ENCODE measurements around the gene OR10V1. TPM values are rescaled to one million over a fixed set of nuclear protein-coding genes. Genes with fewer than 3 reads are reported as not detected.
A peak's percentile ranks its signal among the peaks of the same experiment; 100 is the strongest.

Gene OR10V1
- total RNA-seq, 1 experiment from 2014 or later, result not detected

DNA sequence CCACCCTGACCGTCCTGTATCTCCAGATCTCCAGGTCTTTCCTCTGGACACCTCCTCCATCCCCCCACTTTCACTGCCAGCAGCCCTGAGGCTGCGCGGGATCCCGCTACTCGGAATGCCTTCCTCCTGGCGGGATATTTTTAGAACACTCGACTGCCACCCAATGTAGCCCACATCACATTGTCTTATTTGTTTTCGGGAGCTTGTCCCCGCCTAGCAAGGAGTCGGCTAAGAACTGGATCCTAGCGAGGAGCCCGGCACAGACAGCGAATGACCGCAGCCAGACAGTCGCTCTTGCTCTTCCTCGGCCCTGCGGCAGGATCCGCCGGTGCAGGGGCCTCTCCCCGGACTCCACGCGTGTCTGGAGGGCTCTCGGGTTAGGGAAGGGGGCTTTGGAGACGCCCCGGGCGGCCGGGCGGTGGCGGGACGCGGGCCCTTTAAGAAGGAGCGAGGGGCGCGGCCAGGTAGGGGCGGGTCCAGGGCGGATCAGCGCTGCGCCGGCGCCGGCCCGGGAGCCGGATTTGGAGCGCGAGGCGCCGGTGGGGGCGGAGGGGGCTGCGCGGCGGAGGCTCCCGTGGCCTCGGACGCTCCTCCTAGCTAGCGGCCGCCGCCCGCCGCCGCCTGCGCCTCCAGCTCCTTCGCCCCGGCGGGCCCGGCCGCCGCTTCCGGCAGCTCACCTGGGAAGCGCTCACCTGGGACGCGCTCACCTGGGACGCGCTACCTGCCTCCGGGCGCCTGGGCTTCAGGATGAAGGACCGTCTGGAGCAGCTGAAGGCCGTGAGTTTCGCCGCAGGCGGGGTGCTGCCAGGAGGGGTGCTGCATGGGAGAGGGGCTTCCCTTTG, 41.4 kb upstream of the OR10V1 start, which contains the start of gene STX3:
Gene STX3 (plus strand): TSS at position 518 of the 842 bp plus-strand sequence. CDS start 230 bp downstream, at position 748.
- peak within 1 kb of the TSS; percentile 70 for H3K4me3 ChIP-seq (ENCODE audit: low read length)
- no peaks in the 10 kb centered on the region for H3K9me2 ChIP-seq (replicated peaks; ENCODE audit: insufficient read depth, low read length)
- H3K4me2 ChIP-seq (ENCODE audit: low read depth, low read length, poor library complexity, severe bottlenecking), result peak within 1 kb of the TSS; percentile 87
- peak within 1 kb of the TSS; percentile 90 for H2AFZ ChIP-seq (ENCODE audit: low read length)
- H3K36me3 ChIP-seq (ENCODE audit: insufficient read depth, low read length), result no peaks in the 10 kb centered on the region
- peak within 1 kb of the TSS; percentile 58 for H3K9ac ChIP-seq (ENCODE audit: low read length)
- H3K79me2 ChIP-seq (ENCODE audit: low read length), result no peaks in the 10 kb centered on the region
- H3K27me3 ChIP-seq (ENCODE audit: low read length), result no peaks in the 10 kb centered on the region
- DNase-seq, result peak; percentile 78
- H3K4me1 ChIP-seq (ENCODE audit: low read length), result peaks cover 16% of the 10 kb centered on the region
- H4K20me1 ChIP-seq (ENCODE audit: insufficient read depth, low read depth, low read length), result no peaks in the 10 kb centered on the region
- no peaks in the 10 kb centered on the region for H3K9me3 ChIP-seq (ENCODE audit: low read length)
- H3K27ac ChIP-seq (ENCODE audit: low read length), result no peak within 1 kb of the TSS

DNA sequence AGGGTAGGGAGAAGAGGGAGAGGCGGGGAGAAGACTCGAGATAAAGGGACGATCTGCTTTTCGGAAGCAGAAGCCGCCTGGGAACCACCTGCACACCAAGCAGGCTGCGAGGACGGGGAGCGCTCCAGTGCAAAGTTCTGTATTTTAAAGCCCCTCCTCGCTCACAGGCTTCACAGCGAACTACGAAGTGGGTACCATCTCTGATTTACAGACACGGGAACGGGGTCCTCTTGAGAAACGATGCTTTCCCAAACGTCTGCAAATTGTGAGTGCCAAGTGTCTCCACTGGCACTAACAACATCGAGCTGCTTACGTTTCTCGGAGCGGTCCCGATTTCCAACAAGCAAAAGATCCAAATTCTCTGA, 40.8 kb upstream of the OR10V1 start:
- no peak overlapping the region for H3K27ac ChIP-seq (ENCODE audit: low read length)
- H2AFZ ChIP-seq (ENCODE audit: low read length), result peak overlapping the region; percentile 90; the same call in 1 of the 2 replicates
- no peaks in the 10 kb centered on the region for H3K36me3 ChIP-seq (ENCODE audit: insufficient read depth, low read length)
- DNase-seq, result peak; percentile 54
- H3K4me3 ChIP-seq (ENCODE audit: low read length), result peak overlapping the region; percentile 70
- H3K9ac ChIP-seq (ENCODE audit: low read length), result peak overlapping the region; percentile 58
- H3K4me1 ChIP-seq (ENCODE audit: low read length), result peaks cover 16% of the 10 kb centered on the region
- H3K9me2 ChIP-seq (replicated peaks; ENCODE audit: insufficient read depth, low read length), result no peaks in the 10 kb centered on the region
- H3K9me3 ChIP-seq (ENCODE audit: low read length), result no peaks in the 10 kb centered on the region
- H4K20me1 ChIP-seq (ENCODE audit: insufficient read depth, low read depth, low read length), result no peaks in the 10 kb centered on the region
- H3K79me2 ChIP-seq (ENCODE audit: low read length), result no peaks in the 10 kb centered on the region
- peak overlapping the region; percentile 87 for H3K4me2 ChIP-seq (ENCODE audit: low read depth, low read length, poor library complexity, severe bottlenecking)
- no peaks in the 10 kb centered on the region for H3K27me3 ChIP-seq (ENCODE audit: low read length)

DNA sequence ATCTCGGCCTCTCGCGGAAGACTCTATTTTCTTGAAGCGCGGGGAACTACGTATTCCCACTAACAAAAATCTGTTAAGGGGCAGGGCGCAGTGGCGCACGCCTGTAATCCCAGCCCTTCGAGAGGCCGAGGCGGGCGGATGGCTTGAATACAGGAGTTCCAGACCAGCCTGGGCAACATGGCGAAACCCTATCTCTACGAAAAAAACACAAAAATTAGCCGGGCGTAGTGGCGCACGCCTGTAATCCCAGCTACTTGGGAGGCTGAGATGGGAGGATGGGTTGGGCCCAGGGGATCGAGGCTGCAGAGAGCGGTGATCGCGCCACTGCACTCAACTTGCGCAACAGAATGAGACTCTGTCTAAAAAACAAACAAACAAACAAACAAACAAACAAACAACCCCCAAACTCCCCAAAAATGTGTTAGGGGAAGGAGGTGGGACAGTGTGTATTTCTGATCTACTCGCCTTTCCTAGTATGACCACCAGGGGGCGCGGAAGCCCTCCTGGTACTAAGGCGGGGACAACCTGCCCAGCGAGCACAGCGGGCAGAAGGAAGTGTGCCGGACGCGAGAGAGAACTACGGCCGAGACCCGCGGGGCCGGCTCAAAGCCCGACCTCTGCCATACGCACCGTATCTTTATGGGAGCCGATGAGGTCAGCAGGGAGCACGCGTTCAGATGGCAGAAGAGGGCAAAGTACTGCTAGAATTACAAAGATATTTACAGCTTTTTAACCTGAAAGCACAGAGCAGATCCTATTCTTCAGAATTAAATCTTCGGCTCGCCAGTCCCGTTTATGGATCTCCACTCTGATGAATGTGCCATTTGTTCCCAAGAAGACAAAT, 40.2 kb upstream of the OR10V1 start:
- H3K9me3 ChIP-seq (ENCODE audit: low read length), result no peaks in the 10 kb centered on the region
- peak; percentile 91 for DNase-seq
- peaks cover 16% of the 10 kb centered on the region for H3K4me1 ChIP-seq (ENCODE audit: low read length)
- no peaks in the 10 kb centered on the region for H3K9me2 ChIP-seq (replicated peaks; ENCODE audit: insufficient read depth, low read length)
- H3K27me3 ChIP-seq (ENCODE audit: low read length), result no peaks in the 10 kb centered on the region
- no peaks in the 10 kb centered on the region for H3K36me3 ChIP-seq (ENCODE audit: insufficient read depth, low read length)
- peak overlapping the region; percentile 87 for H3K4me2 ChIP-seq (ENCODE audit: low read depth, low read length, poor library complexity, severe bottlenecking)
- H3K27ac ChIP-seq (ENCODE audit: low read length), result no peak overlapping the region
- H4K20me1 ChIP-seq (ENCODE audit: insufficient read depth, low read depth, low read length), result no peaks in the 10 kb centered on the region
- H3K4me3 ChIP-seq (ENCODE audit: low read length), result peak overlapping the region; percentile 70
- H2AFZ ChIP-seq (ENCODE audit: low read length), result peak overlapping the region; percentile 90; the same call in 1 of the 2 replicates
- H3K79me2 ChIP-seq (ENCODE audit: low read length), result no peaks in the 10 kb centered on the region
- peak overlapping the region; percentile 58 for H3K9ac ChIP-seq (ENCODE audit: low read length)

DNA sequence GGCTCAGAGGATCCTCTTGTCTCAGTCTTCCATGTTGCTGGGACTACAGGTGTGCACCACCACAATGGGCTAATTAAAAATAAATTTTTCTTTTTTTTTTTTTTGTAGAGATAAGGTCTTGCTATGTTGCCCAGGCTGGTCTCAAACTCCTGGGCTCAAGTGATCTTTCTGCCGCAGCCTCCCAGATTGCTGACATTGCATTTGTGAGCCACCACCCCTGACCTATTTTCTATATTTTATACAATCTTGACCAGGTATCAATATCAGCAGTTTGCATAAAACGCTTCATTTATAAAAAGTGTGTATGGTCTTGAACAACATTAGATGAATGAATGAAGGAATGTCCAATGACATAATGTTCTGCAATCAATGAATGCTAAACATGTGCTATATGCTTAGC, 32.5 kb upstream of the OR10V1 start:
- Histone ChIP-seq H3K4me2 (ENCODE audit: low read depth, low read length, poor library complexity, severe bottlenecking) (no peak overlapping the region), H3K9ac (ENCODE audit: low read length) (no peak overlapping the region), H3K79me2 (ENCODE audit: low read length) (no peaks in the 10 kb centered on the region), H3K36me3 (ENCODE audit: insufficient read depth, low read length) (no peaks in the 10 kb centered on the region), H3K9me2 (replicated peaks; ENCODE audit: insufficient read depth, low read length) (no peaks in the 10 kb centered on the region), H2AFZ (ENCODE audit: low read length) (no peak overlapping the region), H3K27me3 (ENCODE audit: low read length) (no peaks in the 10 kb centered on the region), H3K4me1 (ENCODE audit: low read length) (no peaks in the 10 kb centered on the region), H4K20me1 (ENCODE audit: insufficient read depth, low read depth, low read length) (no peaks in the 10 kb centered on the region), H3K9me3 (ENCODE audit: low read length) (no peaks in the 10 kb centered on the region), H3K4me3 (ENCODE audit: low read length) (no peak overlapping the region), H3K27ac (ENCODE audit: low read length) (no peak overlapping the region)
- DNase-seq, result no peak

DNA sequence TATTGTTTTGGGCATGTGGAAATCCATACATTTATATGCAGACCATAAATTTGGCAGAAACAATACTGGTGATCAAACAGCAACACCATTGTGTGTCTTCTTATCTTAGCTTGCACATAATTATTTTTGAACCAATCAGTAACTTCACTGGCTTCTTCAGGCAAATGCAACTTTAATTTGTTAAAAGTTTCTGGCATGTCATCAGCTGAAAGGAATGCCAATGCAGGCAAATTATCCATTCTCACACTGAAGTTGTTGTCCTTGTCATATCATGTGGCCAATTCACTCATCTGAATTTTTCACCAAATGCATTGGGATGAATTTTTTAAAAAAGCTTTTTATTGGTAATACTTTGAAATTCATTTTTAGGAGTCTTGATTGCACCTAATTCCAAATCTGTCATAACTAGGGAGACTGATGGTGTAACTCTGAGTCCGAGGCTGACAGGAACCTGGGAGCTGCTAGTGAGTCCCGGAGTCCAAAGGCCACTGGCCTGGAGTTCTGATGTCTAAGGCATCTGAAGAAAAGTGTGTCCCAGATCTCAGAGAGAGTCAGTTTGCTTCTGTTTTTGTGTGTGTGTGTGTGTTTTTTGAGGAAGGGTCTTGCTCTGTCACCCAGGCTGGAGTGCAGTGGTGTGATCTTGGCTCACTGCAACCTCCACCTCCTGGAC, 17.4 kb upstream of the OR10V1 start:
- no peak for DNase-seq
- no peaks in the 10 kb centered on the region for H3K4me1 ChIP-seq (ENCODE audit: low read length)
- H3K4me2 ChIP-seq (ENCODE audit: low read depth, low read length, poor library complexity, severe bottlenecking), result no peak overlapping the region
- H3K27me3 ChIP-seq (ENCODE audit: low read length), result no peaks in the 10 kb centered on the region
- no peaks in the 10 kb centered on the region for H4K20me1 ChIP-seq (ENCODE audit: insufficient read depth, low read depth, low read length)
- H3K4me3 ChIP-seq (ENCODE audit: low read length), result no peak overlapping the region
- H3K27ac ChIP-seq (ENCODE audit: low read length), result no peak overlapping the region
- H2AFZ ChIP-seq (ENCODE audit: low read length), result no peak overlapping the region
- no peaks in the 10 kb centered on the region for H3K9me3 ChIP-seq (ENCODE audit: low read length)
- H3K9ac ChIP-seq (ENCODE audit: low read length), result no peak overlapping the region
- H3K9me2 ChIP-seq (replicated peaks; ENCODE audit: insufficient read depth, low read length), result no peaks in the 10 kb centered on the region
- H3K79me2 ChIP-seq (ENCODE audit: low read length), result no peaks in the 10 kb centered on the region
- H3K36me3 ChIP-seq (ENCODE audit: insufficient read depth, low read length), result no peaks in the 10 kb centered on the region

DNA sequence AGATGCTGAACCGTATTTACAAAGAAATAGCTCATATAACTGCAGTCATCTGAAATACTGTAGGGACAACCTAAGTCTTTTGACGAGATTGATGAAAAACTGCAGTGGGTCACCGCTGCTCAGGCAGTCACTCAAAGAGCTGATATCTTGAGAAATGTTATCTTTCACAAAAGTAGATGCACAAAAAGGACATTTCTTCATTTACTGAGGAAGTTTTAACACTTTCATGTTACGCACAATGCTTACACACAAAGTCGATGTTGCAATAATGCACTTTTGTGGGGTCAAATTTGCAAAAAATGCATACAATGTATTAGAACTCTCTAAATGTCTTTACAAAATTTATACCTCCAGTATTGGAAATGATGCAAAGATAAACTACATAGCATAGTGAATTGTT, 16.2 kb upstream of the OR10V1 start:
- Histone ChIP-seq H3K9me2 (replicated peaks; ENCODE audit: insufficient read depth, low read length) (no peaks in the 10 kb centered on the region), H3K4me2 (ENCODE audit: low read depth, low read length, poor library complexity, severe bottlenecking) (no peak overlapping the region), H3K27me3 (ENCODE audit: low read length) (no peaks in the 10 kb centered on the region), H2AFZ (ENCODE audit: low read length) (no peak overlapping the region), H3K4me1 (ENCODE audit: low read length) (no peaks in the 10 kb centered on the region), H3K9ac (ENCODE audit: low read length) (no peak overlapping the region), H3K79me2 (ENCODE audit: low read length) (no peaks in the 10 kb centered on the region), H4K20me1 (ENCODE audit: insufficient read depth, low read depth, low read length) (no peaks in the 10 kb centered on the region), H3K36me3 (ENCODE audit: insufficient read depth, low read length) (no peaks in the 10 kb centered on the region), H3K27ac (ENCODE audit: low read length) (no peak overlapping the region), H3K9me3 (ENCODE audit: low read length) (no peaks in the 10 kb centered on the region), H3K4me3 (ENCODE audit: low read length) (no peak overlapping the region)
- DNase-seq, result no peak

DNA sequence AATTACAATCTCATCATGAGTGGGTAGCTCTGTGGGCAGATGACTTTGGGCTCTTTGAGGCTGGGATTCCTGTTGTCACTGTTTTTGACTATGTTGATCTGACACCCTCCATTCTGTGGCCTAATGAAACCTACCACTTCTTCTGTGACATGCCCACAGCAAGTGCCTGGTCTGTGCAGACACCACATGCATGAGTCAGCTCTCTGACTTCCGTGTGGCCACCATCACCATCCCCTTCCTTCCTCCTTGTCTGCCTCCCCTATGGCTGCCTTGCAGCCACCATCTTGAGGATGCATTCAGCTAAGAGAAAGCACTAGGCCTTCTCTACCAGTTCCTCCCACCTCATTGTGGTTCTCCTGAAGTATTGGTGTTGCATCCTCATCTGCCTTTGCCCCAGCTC, 15.3 kb upstream of the OR10V1 start:
- DNase-seq, result no peak
- Histone ChIP-seq H2AFZ (ENCODE audit: low read length) (no peak overlapping the region), H3K9me3 (ENCODE audit: low read length) (no peaks in the 10 kb centered on the region), H3K9me2 (replicated peaks; ENCODE audit: insufficient read depth, low read length) (no peaks in the 10 kb centered on the region), H3K79me2 (ENCODE audit: low read length) (no peaks in the 10 kb centered on the region), H3K36me3 (ENCODE audit: insufficient read depth, low read length) (no peaks in the 10 kb centered on the region), H3K27ac (ENCODE audit: low read length) (no peak overlapping the region), H3K9ac (ENCODE audit: low read length) (no peak overlapping the region), H3K4me3 (ENCODE audit: low read length) (no peak overlapping the region), H4K20me1 (ENCODE audit: insufficient read depth, low read depth, low read length) (no peaks in the 10 kb centered on the region), H3K4me1 (ENCODE audit: low read length) (no peaks in the 10 kb centered on the region), H3K4me2 (ENCODE audit: low read depth, low read length, poor library complexity, severe bottlenecking) (no peak overlapping the region), H3K27me3 (ENCODE audit: low read length) (no peaks in the 10 kb centered on the region)

DNA sequence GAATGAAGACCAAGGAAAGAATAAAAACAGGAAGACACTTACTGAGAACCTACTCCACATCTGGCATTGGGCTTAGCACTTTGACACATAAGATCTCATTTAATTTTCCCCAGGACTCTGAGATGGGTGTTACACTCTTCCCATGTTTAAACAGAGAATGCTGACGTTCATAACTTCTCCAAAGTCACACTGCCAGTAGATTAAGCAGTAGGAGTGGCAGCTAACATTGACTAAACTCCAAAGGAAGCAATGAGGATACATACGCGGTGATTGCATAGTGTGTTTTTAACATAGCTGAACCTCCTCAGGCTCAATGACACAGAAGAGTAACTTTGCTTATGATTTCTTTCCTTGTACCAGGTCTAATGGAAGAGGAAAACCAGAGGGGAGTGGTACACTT, 14.5 kb upstream of the OR10V1 start:
- Histone ChIP-seq H3K27ac (ENCODE audit: low read length) (no peak overlapping the region), H3K79me2 (ENCODE audit: low read length) (no peaks in the 10 kb centered on the region), H2AFZ (ENCODE audit: low read length) (no peak overlapping the region), H3K9me2 (replicated peaks; ENCODE audit: insufficient read depth, low read length) (no peaks in the 10 kb centered on the region), H3K9ac (ENCODE audit: low read length) (no peak overlapping the region), H3K4me2 (ENCODE audit: low read depth, low read length, poor library complexity, severe bottlenecking) (no peak overlapping the region), H4K20me1 (ENCODE audit: insufficient read depth, low read depth, low read length) (no peaks in the 10 kb centered on the region), H3K4me3 (ENCODE audit: low read length) (no peak overlapping the region), H3K36me3 (ENCODE audit: insufficient read depth, low read length) (no peaks in the 10 kb centered on the region), H3K27me3 (ENCODE audit: low read length) (no peaks in the 10 kb centered on the region), H3K4me1 (ENCODE audit: low read length) (no peaks in the 10 kb centered on the region), H3K9me3 (ENCODE audit: low read length) (no peaks in the 10 kb centered on the region)
- DNase-seq, result no peak
